ENCODE measurements around the gene ARHGAP9.

Gene ARHGAP9

DNA sequence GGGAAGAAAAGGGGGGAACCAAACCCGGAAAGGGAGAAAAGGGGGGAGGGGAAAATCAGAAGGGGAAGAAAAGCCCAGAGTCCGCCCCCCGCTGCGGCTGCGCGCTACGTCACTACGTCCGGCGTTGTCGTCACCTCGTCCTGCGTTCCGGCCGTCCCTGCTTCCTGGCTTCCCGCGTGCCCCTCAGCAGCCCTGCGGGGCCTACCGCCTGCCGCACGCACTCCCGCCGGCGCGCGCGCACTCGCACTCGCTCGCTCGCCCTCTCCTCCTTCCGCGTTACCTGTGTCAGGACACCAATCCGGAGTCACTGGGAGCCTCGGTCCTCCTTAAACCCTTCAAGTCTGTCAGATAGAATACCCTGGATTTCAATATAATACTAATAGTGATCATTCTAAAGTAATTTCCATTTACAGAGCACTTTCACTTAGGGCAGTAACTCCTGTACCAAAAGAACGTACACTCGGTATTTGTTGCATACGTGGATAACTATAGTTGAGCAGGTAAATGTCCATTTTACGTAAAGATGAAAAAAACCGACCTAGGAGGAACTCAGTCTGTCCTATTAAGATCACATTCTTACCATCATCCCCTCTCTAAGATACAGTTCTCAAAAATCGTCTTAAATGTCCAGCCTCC, 48.6 kb downstream of the ARHGAP9 start, which contains the start of gene R3HDM2:
R3HDM2 (minus strand) TSS at position 113 of the 636 bp plus-strand sequence. CDS start 120,615 bp downstream, outside the sequence.
- Histone ChIP-seq H3K4me1 (ENCODE audit: control insufficient read depth, low read length) (peaks cover 24% of the 10 kb centered on the region), H3K9me2 (replicated peaks; ENCODE audit: control insufficient read depth, low read length) (no peaks in the 10 kb centered on the region), H3F3A (ENCODE audit: control insufficient read depth, insufficient read depth) (peaks cover 3% of the 10 kb centered on the region; the same call in 1 of the 2 replicates), H3K4me3 (ENCODE audit: low read length) (peak within 1 kb of the TSS; percentile 97), H4K20me1 (ENCODE audit: control insufficient read depth, insufficient read depth, low read depth, low read length) (no peaks in the 10 kb centered on the region), H3K27me3 (ENCODE audit: control insufficient read depth, low read length) (no peaks in the 10 kb centered on the region), H3K79me2 (ENCODE audit: control insufficient read depth, low read length) (peaks cover 41% of the 10 kb centered on the region), H3K9me3 (ENCODE audit: control insufficient read depth, insufficient read depth, low read length) (no peaks in the 10 kb centered on the region), H3K27ac (ENCODE audit: low read depth, low read length) (peak within 1 kb of the TSS; percentile 68), H3K36me3 (ENCODE audit: control insufficient read depth, low read length) (peaks cover 10% of the 10 kb centered on the region), H3K4me2 (ENCODE audit: low read length) (peak within 1 kb of the TSS; percentile 94)
- TF ChIP-seq CTCF (IDR thresholded peaks at IDR 0.05; ENCODE audit: low read depth, low read length, poor library complexity, severe bottlenecking): no peak
- TF ChIP-seq EZH2phosphoT487 (IDR thresholded peaks at IDR 0.05; ENCODE audit: borderline replicate concordance, low read length): no peak

DNA sequence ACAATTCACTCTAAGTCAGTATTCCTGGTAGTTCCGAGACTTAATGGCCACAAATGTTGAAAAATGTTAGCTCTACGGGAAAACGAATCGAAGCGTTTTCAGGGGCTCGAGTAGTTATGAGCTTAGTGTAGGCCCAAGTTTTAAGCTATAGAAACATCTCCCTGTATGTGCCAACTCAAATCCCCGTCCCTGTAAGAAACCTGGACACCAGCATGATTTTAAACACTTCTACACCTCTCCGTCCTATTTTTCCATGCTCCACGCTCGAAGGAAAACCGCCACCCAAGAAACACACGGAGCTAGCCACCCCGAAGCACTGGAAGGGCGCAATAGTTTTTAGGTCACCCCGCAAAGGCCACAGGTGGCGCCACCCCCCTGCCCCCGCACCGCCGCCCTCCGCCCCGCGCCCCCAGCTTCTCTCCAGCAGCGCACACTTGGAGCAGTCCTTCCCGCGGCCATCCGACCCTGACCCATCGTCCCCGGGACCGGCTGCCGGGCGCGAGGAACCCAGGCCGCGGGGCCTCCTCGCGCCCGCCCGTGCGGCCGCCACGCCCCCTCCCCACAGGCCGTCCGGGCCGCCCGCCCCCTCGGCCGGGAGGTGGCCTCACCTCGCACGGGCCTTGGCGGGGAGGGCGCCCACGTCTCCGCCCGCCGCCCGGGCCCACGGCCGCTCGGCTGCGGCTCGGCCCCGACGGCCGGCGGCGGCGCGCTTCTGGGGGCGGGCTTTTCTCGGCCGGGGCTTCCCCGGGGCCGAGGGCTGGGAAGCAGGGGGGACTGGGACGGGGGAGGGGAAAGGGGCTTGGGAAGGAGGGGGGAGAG, 49.3 kb downstream of the ARHGAP9 start:
- Histone ChIP-seq H3K27me3 (ENCODE audit: control insufficient read depth, low read length) (no peaks in the 10 kb centered on the region), H4K20me1 (ENCODE audit: control insufficient read depth, insufficient read depth, low read depth, low read length) (no peaks in the 10 kb centered on the region), H3K4me3 (ENCODE audit: low read length) (peak overlapping the region; percentile 97), H3K9me3 (ENCODE audit: control insufficient read depth, insufficient read depth, low read length) (no peaks in the 10 kb centered on the region), H3F3A (ENCODE audit: control insufficient read depth, insufficient read depth) (peaks cover 3% of the 10 kb centered on the region; the same call in 1 of the 2 replicates), H3K36me3 (ENCODE audit: control insufficient read depth, low read length) (peaks cover 15% of the 10 kb centered on the region), H3K4me1 (ENCODE audit: control insufficient read depth, low read length) (peaks cover 24% of the 10 kb centered on the region), H3K9me2 (replicated peaks; ENCODE audit: control insufficient read depth, low read length) (no peaks in the 10 kb centered on the region), H3K79me2 (ENCODE audit: control insufficient read depth, low read length) (peaks cover 47% of the 10 kb centered on the region), H3K27ac (ENCODE audit: low read depth, low read length) (peak overlapping the region; percentile 68), H3K4me2 (ENCODE audit: low read length) (peak overlapping the region; percentile 94)
- TF ChIP-seq EZH2phosphoT487 (IDR thresholded peaks at IDR 0.05; ENCODE audit: borderline replicate concordance, low read length) (no peak), CTCF (IDR thresholded peaks at IDR 0.05; ENCODE audit: low read depth, low read length, poor library complexity, severe bottlenecking) (peak; percentile 37)

- Histone ChIP-seq H3K36me3 (ENCODE audit: control insufficient read depth, low read length) (peaks cover 17% of the 10 kb centered on the region), H3K9me2 (replicated peaks; ENCODE audit: control insufficient read depth, low read length) (no peaks in the 10 kb centered on the region), H3K4me2 (ENCODE audit: low read length) (peak overlapping the region; percentile 94), H3K79me2 (ENCODE audit: control insufficient read depth, low read length) (peaks cover 51% of the 10 kb centered on the region), H3K9me3 (ENCODE audit: control insufficient read depth, insufficient read depth, low read length) (no peaks in the 10 kb centered on the region), H3F3A (ENCODE audit: control insufficient read depth, insufficient read depth) (peaks cover 3% of the 10 kb centered on the region; the same call in 1 of the 2 replicates), H3K27ac (ENCODE audit: low read depth, low read length) (peak overlapping the region; percentile 68), H3K4me3 (ENCODE audit: low read length) (peak overlapping the region; percentile 97), H3K27me3 (ENCODE audit: control insufficient read depth, low read length) (no peaks in the 10 kb centered on the region), H3K4me1 (ENCODE audit: control insufficient read depth, low read length) (peaks cover 24% of the 10 kb centered on the region), H4K20me1 (ENCODE audit: control insufficient read depth, insufficient read depth, low read depth, low read length) (no peaks in the 10 kb centered on the region)
- TF ChIP-seq CTCF (IDR thresholded peaks at IDR 0.05; ENCODE audit: low read depth, low read length, poor library complexity, severe bottlenecking) (no peak), EZH2phosphoT487 (IDR thresholded peaks at IDR 0.05; ENCODE audit: borderline replicate concordance, low read length) (no peak)
Observed at GRCh38 chr12:57429473-57430111, 50.1 kb downstream of the ARHGAP9 start.
